Measurements from ENCODE around the gene HNRNPUL1. TPM values are rescaled to one million over a fixed set of nuclear protein-coding genes. Genes with fewer than 3 reads are reported as not detected.
A peak's percentile ranks its signal among the peaks of the same experiment; 100 is the strongest.

The HNRNPUL1 gene
- total RNA-seq, 4 donors from 2014 or later, result 140 to 213 (median 188) TPM

DNA sequence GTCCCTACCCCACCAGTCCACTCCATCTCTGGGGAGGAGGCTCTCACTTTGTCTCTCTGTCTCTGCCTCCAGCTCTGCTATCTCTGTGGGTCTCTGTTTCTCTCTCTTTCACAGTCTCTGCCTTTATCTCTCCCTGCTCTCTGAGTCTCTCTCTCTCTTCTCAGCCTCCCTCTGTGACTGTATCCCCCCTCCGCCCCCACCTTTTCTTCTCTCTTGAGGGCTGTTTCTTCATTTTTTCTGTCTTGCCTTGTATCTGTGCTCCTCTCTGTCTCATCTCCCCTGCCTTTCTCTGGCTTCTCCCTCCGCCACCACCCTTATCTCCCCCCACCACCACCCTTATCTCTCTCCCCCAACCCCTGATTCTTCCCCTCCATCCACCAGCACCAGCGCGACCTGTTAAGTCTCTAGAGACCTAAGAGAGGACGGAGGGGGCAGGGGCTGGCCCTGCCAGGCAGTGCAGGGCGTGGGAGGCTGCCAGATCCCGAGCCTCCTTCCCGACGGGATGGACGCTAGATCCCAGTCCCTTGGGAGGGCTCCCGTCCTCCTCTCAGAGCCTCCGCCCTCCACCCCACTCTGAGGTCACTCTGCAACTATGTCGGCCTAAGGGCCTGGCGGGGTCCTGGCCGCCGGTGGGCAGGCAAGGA is 44.1 kb upstream of the HNRNPUL1 start:
- peak overlapping the region; percentile 64 for H3K4me3 ChIP-seq
- H3K27ac ChIP-seq, result peak overlapping the region; percentile 96
- H3K36me3 ChIP-seq, result peaks cover 13% of the 10 kb centered on the region
- H3K27me3 ChIP-seq, result no peaks in the 10 kb centered on the region
- TF ChIP-seq EP300 (IDR thresholded peaks at IDR 0.05), result no peak
- TF ChIP-seq POLR2A (IDR thresholded peaks at IDR 0.05), result no peak
- TF ChIP-seq CTCF (IDR thresholded peaks at IDR 0.05), result no peak
- TF ChIP-seq POLR2AphosphoS5 (IDR thresholded peaks at IDR 0.05), result peak in 2 of 3 donors; percentile 13 to 15
- 31% methylated on average over 12 of the region's 16 CpGs for WGBS
- H3K4me1 ChIP-seq, result peaks cover 76% of the 10 kb centered on the region
- H3K9me3 ChIP-seq, result no peaks in the 10 kb centered on the region
- DNase-seq (ENCODE audit: low spot score in 2 of 2), result peak in 1 of 2 donors; percentile 84

GRCh38 chr19:41220811-41221210 is 43.4 kb upstream of the HNRNPUL1 start:
- Histone ChIP-seq H3K36me3 (peaks cover 13% of the 10 kb centered on the region), H3K9me3 (no peaks in the 10 kb centered on the region), H3K4me1 (peaks cover 80% of the 10 kb centered on the region), H3K27ac (peak overlapping the region; percentile 96), H3K27me3 (no peaks in the 10 kb centered on the region), H3K4me3 (peak overlapping the region; percentile 64)
- 59% methylated on average over 9 of the region's 9 CpGs for WGBS
- no peak for TF ChIP-seq CTCF (IDR thresholded peaks at IDR 0.05)
- no peak for TF ChIP-seq POLR2A (IDR thresholded peaks at IDR 0.05)
- TF ChIP-seq POLR2AphosphoS5 (IDR thresholded peaks at IDR 0.05), result no peak
- no peak for TF ChIP-seq EP300 (IDR thresholded peaks at IDR 0.05)
- no peak for DNase-seq (ENCODE audit: low spot score in 2 of 2)

GRCh38 chr19:41221514-41222205 is 42.5 kb upstream of the HNRNPUL1 start:
- 90% methylated on average over 16 of the region's 20 CpGs for WGBS
- H3K27ac ChIP-seq, result peak overlapping the region; percentile 96
- H3K27me3 ChIP-seq, result no peaks in the 10 kb centered on the region
- DNase-seq (ENCODE audit: low spot score in 2 of 2), result peak in 1 of 2 donors; percentile 65
- TF ChIP-seq POLR2AphosphoS5 (IDR thresholded peaks at IDR 0.05) (no peak), POLR2A (IDR thresholded peaks at IDR 0.05) (no peak), CTCF (IDR thresholded peaks at IDR 0.05) (no peak), EP300 (IDR thresholded peaks at IDR 0.05) (no peak)
- peaks cover 87% of the 10 kb centered on the region for H3K4me1 ChIP-seq
- H3K4me3 ChIP-seq, result peak overlapping the region; percentile 64
- no peaks in the 10 kb centered on the region for H3K9me3 ChIP-seq
- peaks cover 13% of the 10 kb centered on the region for H3K36me3 ChIP-seq

DNA sequence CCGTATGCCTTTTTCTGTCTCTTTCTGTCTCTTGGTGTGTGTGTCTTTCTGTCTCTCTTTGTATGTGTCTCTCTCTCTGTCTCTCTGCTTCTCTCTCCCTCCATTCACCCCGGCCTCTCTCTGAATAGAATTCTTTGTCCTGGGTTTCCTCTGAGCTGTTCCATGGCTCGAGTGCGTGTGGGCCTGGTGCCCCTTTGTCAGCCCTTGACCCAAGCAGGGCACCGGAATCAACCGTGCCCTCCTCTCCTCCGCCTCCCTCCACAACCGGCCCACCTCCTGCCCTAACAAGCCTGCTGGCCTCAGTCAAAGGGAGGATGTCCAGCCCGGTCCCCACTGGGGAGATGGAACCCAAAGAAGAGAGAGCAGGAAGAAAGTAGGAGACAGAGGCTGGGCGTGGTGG is 41.9 kb upstream of the HNRNPUL1 start:
- Histone ChIP-seq H3K36me3 (peaks cover 13% of the 10 kb centered on the region), H3K9me3 (no peaks in the 10 kb centered on the region), H3K27ac (peak overlapping the region; percentile 96), H3K27me3 (no peaks in the 10 kb centered on the region), H3K4me1 (peaks cover 85% of the 10 kb centered on the region), H3K4me3 (no peak overlapping the region)
- DNase-seq (ENCODE audit: low spot score in 2 of 2), result no peak
- whole genome bisulfite sequencing, result 80% methylated on average over 10 of the region's 10 CpGs
- TF ChIP-seq POLR2AphosphoS5 (IDR thresholded peaks at IDR 0.05) (no peak), POLR2A (IDR thresholded peaks at IDR 0.05) (no peak), CTCF (IDR thresholded peaks at IDR 0.05) (no peak), EP300 (IDR thresholded peaks at IDR 0.05) (no peak)

Measured in suprapubic skin (tissue), 4 donors.